ENCODE measurements around the gene KIF25.
"Not testable (repeated sequence)": the region's sequence is repeated elsewhere in the genome, so short reads cannot be mapped to it uniquely, and the experiment has no call there.

KIF25 gene

GRCh38 chr6:167993831-167994230, 3.6 kb upstream of the KIF25 start:
- no peak for DNase-seq (ENCODE audit: low read depth in 4 of 4, low spot score in 1 of 4)

GRCh38 chr6:167995302-167995701, 2.2 kb upstream of the KIF25 start:
- no peak for DNase-seq (ENCODE audit: low read depth in 4 of 4, low spot score in 1 of 4)

GRCh38 chr6:167995731-167996151, 1.7 kb upstream of the KIF25 start:
- DNase-seq (ENCODE audit: low read depth in 4 of 4, low spot score in 1 of 4), result no peak

GRCh38 chr6:167996424-167997199, 859 bp upstream of the KIF25 start:
- no peak for DNase-seq (ENCODE audit: low read depth in 4 of 4, low spot score in 1 of 4)

- DNase-seq (ENCODE audit: low read depth in 4 of 4, low spot score in 1 of 4), result no peak
Measured at GRCh38 chr6:167998215-167998614, 744 bp downstream of the KIF25 start.

GRCh38 chr6:168000198-168001028, 2.9 kb downstream of the KIF25 start:
- DNase-seq (ENCODE audit: low read depth in 4 of 4, low spot score in 1 of 4), result no peak

GRCh38 chr6:168001029-168001332, 3.5 kb downstream of the KIF25 start:
- DNase-seq (ENCODE audit: low read depth in 4 of 4, low spot score in 1 of 4), result no peak

- not testable (repeated sequence) for DNase-seq (ENCODE audit: low read depth in 4 of 4, low spot score in 1 of 4)
Measured at GRCh38 chr6:168001514-168001913, 4.0 kb downstream of the KIF25 start.

GRCh38 chr6:168002804-168003203, 5.3 kb downstream of the KIF25 start:
- no peak for DNase-seq (ENCODE audit: low read depth in 4 of 4, low spot score in 1 of 4)

GRCh38 chr6:168004023-168004422, 6.6 kb downstream of the KIF25 start:
- no peak for DNase-seq (ENCODE audit: low read depth in 4 of 4, low spot score in 1 of 4)

GRCh38 chr6:168004945-168005344, 7.5 kb downstream of the KIF25 start:
- no peak for DNase-seq (ENCODE audit: low read depth in 4 of 4, low spot score in 1 of 4)

- no peak for DNase-seq (ENCODE audit: low read depth in 4 of 4, low spot score in 1 of 4)
Measured at GRCh38 chr6:168005796-168006195, 8.3 kb downstream of the KIF25 start.

- DNase-seq (ENCODE audit: low read depth in 4 of 4, low spot score in 1 of 4), result no peak
Measured at GRCh38 chr6:168007592-168008338, 10.3 kb downstream of the KIF25 start.

- no peak for DNase-seq (ENCODE audit: low read depth in 4 of 4, low spot score in 1 of 4)
Measured at GRCh38 chr6:168009331-168009730, 11.9 kb downstream of the KIF25 start.

- no peak for DNase-seq (ENCODE audit: low read depth in 4 of 4, low spot score in 1 of 4)
Measured at GRCh38 chr6:168011291-168011690, 13.8 kb downstream of the KIF25 start.

- no peak for DNase-seq (ENCODE audit: low read depth in 4 of 4, low spot score in 1 of 4)
Measured at GRCh38 chr6:168012431-168013249, 15.2 kb downstream of the KIF25 start.

- no peak for DNase-seq (ENCODE audit: low read depth in 4 of 4, low spot score in 1 of 4)
Measured at GRCh38 chr6:168013250-168013915, 15.9 kb downstream of the KIF25 start.

- DNase-seq (ENCODE audit: low read depth in 4 of 4, low spot score in 1 of 4), result no peak
Measured at GRCh38 chr6:168014428-168014827, 17.0 kb downstream of the KIF25 start.

- DNase-seq (ENCODE audit: low read depth in 4 of 4, low spot score in 1 of 4), result no peak
Measured at GRCh38 chr6:168015009-168015408, 17.5 kb downstream of the KIF25 start.

- no peak for DNase-seq (ENCODE audit: low read depth in 4 of 4, low spot score in 1 of 4)
Measured at GRCh38 chr6:168015482-168016175, 18.2 kb downstream of the KIF25 start.
